HepG2 (cell line): ENCODE measurements around the gene NUBP2. TPM values are rescaled to one million over a fixed set of nuclear protein-coding genes. Genes with fewer than 3 reads are reported as not detected.

Experiments
- ATAC-seq: fragments of 200-7000 bp; cut with Tn5 transposase; 3 replicates; pipeline ENCODE4 v1.9.1; 2020; ENCODE audit warnings: mild to moderate bottlenecking, moderate library complexity
- BruUV-seq: library from RNA; stranded (reverse); fragments of 400-500 nt; replicated peaks from 2 replicates; lab custom pipeline; 2021; lab: Mats Ljungman, UMichigan
- CTCF ChIA-PET: fragments of 300-600 bp; formaldehyde crosslinking; extraction: SDS; loops from one replicate; lab custom pipeline; 2021; ENCODE audit warnings: low total read pairs, inconsistent platforms, low intra/inter-chr PET ratio; lab: Yijun Ruan, JAX
- POLR2A ChIA-PET: fragments of 350-600 bp; sonication (Branson Sonifier 250); formaldehyde crosslinking; loops from one replicate; lab custom pipeline; 2020; ENCODE audit warnings: antibody characterized with exemption, inconsistent platforms; lab: Yijun Ruan, JAX
- DNase-seq: peaks from one replicate; pipeline ENCODE4 v3.0.0-alpha.2; 2015; ENCODE audit warnings: low spot score
- FAIRE-seq: peaks from 3 replicates; lab custom pipeline; 2011; peaks lifted over from hg19 to GRCh38; lab: Jason Lieb, UNC
- H2AFZ ChIP-seq: one replicate; pipeline ENCODE4 v1.6.1; 2011; ENCODE audit warnings: low read length, inconsistent platforms
- H3K27ac ChIP-seq: fragments of 300-600 bp; 3 replicates; pipeline ENCODE4 v1.8.0; 2011; ENCODE audit warnings: mixed run types, mild to moderate bottlenecking, mixed read lengths, low read length, inconsistent platforms; ENCODE audit not compliant: insufficient read depth; ENCODE audit errors: extremely low read length
- H3K27me3 ChIP-seq, 2 experiments: fragments of 200-600 bp in 1 of 2; 2 replicates in 1 of 2; 3 replicates in 1 of 2; pipeline versions ENCODE4 v1.6.0 to v1.8.0; 2011; ENCODE audit warnings: low read length in 2 of 2, mild to moderate bottlenecking in 2 of 2, moderate library complexity in 2 of 2, inconsistent platforms in 1 of 2; ENCODE audit not compliant: insufficient read depth in 2 of 2, control insufficient read depth in 1 of 2
- H3K36me3 ChIP-seq, 2 experiments: fragments of 200-600 bp in 1 of 2; replicated peaks in 1 of 2; 2 replicates in 1 of 2; 3 replicates in 1 of 2; pipeline versions ENCODE4 v1.5.1 to v1.8.0; 2011; ENCODE audit warnings: low read length in 2 of 2, inconsistent platforms in 1 of 2; ENCODE audit not compliant: insufficient read depth in 2 of 2, control insufficient read depth in 1 of 2
- H3K4me1 ChIP-seq: 2 replicates; pipeline ENCODE4 v1.5.1; 2012; ENCODE audit warnings: low read length, inconsistent platforms; ENCODE audit not compliant: insufficient read depth
- H3K4me2 ChIP-seq: 2 replicates; pipeline ENCODE4 v1.6.0; 2011; ENCODE audit warnings: low read depth, low read length, inconsistent platforms
- H3K4me3 ChIP-seq, 3 experiments: fragments of 200-600 bp in 1 of 3; sonication (generic), shearing (Covaris generic) in 1 of 3; replicated peaks in 1 of 3; 2 replicates each; pipeline ENCODE4 v1.5.1; 2011 to 2016; ENCODE audit warnings: low read length in 3 of 3, inconsistent platforms in 2 of 3, low read depth in 2 of 3, mild to moderate bottlenecking in 2 of 3, control low read depth in 1 of 3, mixed read lengths in 1 of 3; ENCODE audit not compliant: insufficient read depth in 1 of 3
- H3K79me2 ChIP-seq: one replicate; pipeline ENCODE4 v1.6.1; 2011; ENCODE audit warnings: low read length, inconsistent platforms; ENCODE audit not compliant: insufficient read depth
- H3K9ac ChIP-seq: 2 replicates; pipeline ENCODE4 v1.6.0; 2011; ENCODE audit warnings: mild to moderate bottlenecking, low read depth, low read length, inconsistent platforms; ENCODE audit not compliant: insufficient read depth
- H3K9me3 ChIP-seq: 2 replicates; pipeline ENCODE4 v1.5.1; 2012; ENCODE audit warnings: mild to moderate bottlenecking, low read length
- H4K20me1 ChIP-seq: 2 replicates; pipeline ENCODE4 v1.6.0; 2011; ENCODE audit warnings: inconsistent platforms, mild to moderate bottlenecking, low read length, moderate library complexity; ENCODE audit not compliant: insufficient read depth
- AGO2 ChIP-seq: fragments of 200-400 bp; formaldehyde crosslinking; optimal IDR thresholded peaks from 2 replicates; pipeline ENCODE3; 2017; ENCODE audit warnings: mild to moderate bottlenecking, low read depth, low read length, moderate library complexity
- FOXM1 ChIP-seq: sonication (generic); formaldehyde crosslinking; IDR thresholded peaks from 2 replicates; pipeline ENCODE4 v1.5.0; 2020; ENCODE audit warnings: missing genetic modification reagents
- HNRNPLL ChIP-seq: fragments of 200-400 bp; formaldehyde crosslinking; IDR thresholded peaks from 2 replicates; pipeline ENCODE4 v1.6.1; 2017; ENCODE audit warnings: mild to moderate bottlenecking, low read depth, low read length; ENCODE audit not compliant: poor library complexity, severe bottlenecking
- HOXD1 ChIP-seq: sonication (generic); formaldehyde crosslinking; IDR thresholded peaks from 2 replicates; pipeline ENCODE4 v1.5.0; 2020; ENCODE audit warnings: missing genetic modification reagents
- KLF6 ChIP-seq: IDR thresholded peaks from 2 replicates; pipeline ENCODE4 v1.8.0; 2016; ENCODE audit warnings: missing biosample characterization, missing genetic modification reagents
- SATB2 ChIP-seq: sonication (generic); formaldehyde crosslinking; IDR thresholded peaks from 2 replicates; pipeline ENCODE4 v1.5.0; 2020; ENCODE audit warnings: missing genetic modification reagents
- SIN3B ChIP-seq: fragments of 150-350 bp; IDR thresholded peaks from 2 replicates; pipeline ENCODE4 v1.6.1; 2014; ENCODE audit warnings: low read length
- TSC22D2 ChIP-seq: sonication (generic); formaldehyde crosslinking; IDR thresholded peaks from 2 replicates; pipeline ENCODE4 v1.5.1; 2020; ENCODE audit warnings: missing genetic modification reagents, mild to moderate bottlenecking, borderline replicate concordance
- ZFP62 ChIP-seq: sonication (generic); formaldehyde crosslinking; IDR thresholded peaks from 2 replicates; pipeline ENCODE4 v1.4.0; 2020; ENCODE audit warnings: missing genetic modification reagents
- ZNF484 ChIP-seq: sonication (generic); formaldehyde crosslinking; IDR thresholded peaks from 2 replicates; pipeline ENCODE4 v1.5.1; 2020; ENCODE audit warnings: mild to moderate bottlenecking, low read depth, missing genetic modification reagents, borderline replicate concordance
- WGBS: methylation state at CpG from one replicate; pipeline ENCODE4 v1.1.6; 2017; ENCODE audit warnings: low lambda C conversion rate; 5-methylcytosine and 5-hydroxymethylcytosine counted together
- in situ Hi-C: cut with HindIII; loops from 2 replicates; pipeline ENCODE4 v1.10.0; 2017; ENCODE audit warnings: low pct_unique_long_range_greater_than_20kb; ENCODE audit not compliant: extremely low pct_ligation_motif_present
- intact Hi-C: fragments of 100-400 bp; cut with micrococcal nuclease; formaldehyde crosslinking; loops from one replicate; pipeline ENCODE4 v1.10.0; 2022; ENCODE audit not compliant: unreplicated experiment
- polyA plus RNA-seq, 8 experiments: library from polyadenylated mRNA; depleted of rRNA in 3 of 8; stranded (reverse) in 7 of 8; unstranded in 1 of 8; fragments of >200 nt; fragmentation: Illumina TruSeq in 4 of 8; extraction: Trizol in 4 of 8; gene quantifications; 2 replicates each; pipeline versions ENCODE4 v1.2.1 to v1.2.3, GENCODE V29; 2011 to 2016; ENCODE audit warnings: low read depth in 4 of 8, missing spikeins in 1 of 8, mixed read lengths in 1 of 8; ENCODE audit not compliant: insufficient read depth in 1 of 8
- total RNA-seq, 5 experiments: library from RNA; depleted of rRNA; stranded (reverse); fragments of >200 nt; fragmentation: Illumina TruSeq; extraction: Trizol; gene quantifications; 2 replicates each; pipeline ENCODE4 v1.2.3, GENCODE V29; 2016; ENCODE audit warnings: low read depth in 1 of 5
- TF ChIP-seq, protein P1 (sequence below): sonication (generic); formaldehyde crosslinking; IDR thresholded peaks from 2 replicates; pipeline ENCODE4 v1.4.0; 2020; ENCODE audit warnings: low read depth, mild to moderate bottlenecking, missing genetic modification reagents
- TF ChIP-seq, protein P2 (sequence below): sonication (generic); formaldehyde crosslinking; IDR thresholded peaks from 2 replicates; pipeline ENCODE4 v1.9.0; 2021; ENCODE audit warnings: missing genetic modification reagents, borderline replicate concordance
- TF ChIP-seq, protein P3 (sequence below): sonication (generic); formaldehyde crosslinking; IDR thresholded peaks from 2 replicates; pipeline ENCODE4 v1.5.1; 2020; ENCODE audit warnings: missing genetic modification reagents, mild to moderate bottlenecking, borderline replicate concordance

The NUBP2 gene
- total and polyA plus RNA-seq, 2 of the 13 experiments (the other 11 are each of a cell fraction or from before 2014, with no cell fraction given) = 25.7 to 61.5 TPM

DNA sequence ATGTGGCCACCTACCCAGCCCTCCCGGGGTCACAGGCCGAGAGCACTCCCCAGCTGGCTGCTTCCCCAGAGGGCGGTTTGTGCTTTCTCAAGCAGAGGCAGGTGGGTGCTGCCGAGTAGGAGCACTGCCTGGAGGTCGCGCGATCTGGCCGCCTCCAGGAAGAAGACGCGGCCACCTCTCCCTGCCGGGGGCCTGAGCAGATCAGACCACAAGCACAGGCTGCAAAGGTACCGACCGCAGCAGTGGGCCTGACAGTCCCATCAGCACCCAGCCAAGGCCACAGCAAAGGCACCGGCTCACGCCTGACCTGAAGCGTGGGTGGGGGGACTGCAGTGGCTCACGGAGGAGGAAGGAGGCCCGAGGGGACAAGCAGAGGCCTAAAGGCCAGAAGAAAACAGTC, 25.9 kb downstream of the NUBP2 start (continued):
- no peak for TF ChIP-seq HOXD1 (CRISPR knock-in tag)
- TF ChIP-seq, protein P1, sequence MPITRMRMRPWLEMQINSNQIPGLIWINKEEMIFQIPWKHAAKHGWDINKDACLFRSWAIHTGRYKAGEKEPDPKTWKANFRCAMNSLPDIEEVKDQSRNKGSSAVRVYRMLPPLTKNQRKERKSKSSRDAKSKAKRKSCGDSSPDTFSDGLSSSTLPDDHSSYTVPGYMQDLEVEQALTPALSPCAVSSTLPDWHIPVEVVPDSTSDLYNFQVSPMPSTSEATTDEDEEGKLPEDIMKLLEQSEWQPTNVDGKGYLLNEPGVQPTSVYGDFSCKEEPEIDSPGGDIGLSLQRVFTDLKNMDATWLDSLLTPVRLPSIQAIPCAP = no peak
- TF ChIP-seq FOXM1 (CRISPR knock-in tag) = no peak
- TF ChIP-seq, protein P2, sequence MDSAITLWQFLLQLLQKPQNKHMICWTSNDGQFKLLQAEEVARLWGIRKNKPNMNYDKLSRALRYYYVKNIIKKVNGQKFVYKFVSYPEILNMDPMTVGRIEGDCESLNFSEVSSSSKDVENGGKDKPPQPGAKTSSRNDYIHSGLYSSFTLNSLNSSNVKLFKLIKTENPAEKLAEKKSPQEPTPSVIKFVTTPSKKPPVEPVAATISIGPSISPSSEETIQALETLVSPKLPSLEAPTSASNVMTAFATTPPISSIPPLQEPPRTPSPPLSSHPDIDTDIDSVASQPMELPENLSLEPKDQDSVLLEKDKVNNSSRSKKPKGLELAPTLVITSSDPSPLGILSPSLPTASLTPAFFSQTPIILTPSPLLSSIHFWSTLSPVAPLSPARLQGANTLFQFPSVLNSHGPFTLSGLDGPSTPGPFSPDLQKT (CRISPR knock-in tag) = no peak
- no peak for TF ChIP-seq SIN3B
- no peak for TF ChIP-seq ZFP62 (CRISPR knock-in tag)
- no peak for TF ChIP-seq HNRNPLL

DNA sequence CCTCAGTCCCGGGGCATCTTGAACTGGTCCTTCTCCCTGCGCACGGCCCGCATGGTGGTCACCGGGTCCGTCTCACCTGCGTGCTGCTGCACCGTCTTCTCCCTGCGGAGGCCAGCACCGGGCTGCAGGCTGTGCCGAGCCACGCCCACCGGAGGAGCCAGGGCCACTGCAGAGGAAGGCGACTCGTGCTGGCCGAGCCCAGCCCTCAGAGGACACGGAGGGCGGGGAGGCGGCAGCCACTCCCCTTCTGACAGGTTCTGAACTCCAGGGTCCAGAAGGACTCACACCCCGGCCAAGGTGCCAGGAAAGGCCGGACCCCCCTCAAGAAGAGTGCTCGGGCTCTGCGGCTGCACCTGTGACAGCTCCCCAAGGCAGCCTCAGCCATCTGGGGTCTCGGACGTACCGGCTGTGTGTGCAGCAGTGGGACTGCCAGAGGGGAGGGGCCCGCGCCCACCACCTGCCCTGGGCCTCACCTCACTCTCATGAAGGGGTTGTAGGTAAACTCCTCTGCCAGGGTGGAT, 26.6 kb downstream of the NUBP2 start:
- Histone ChIP-seq H3K9ac (no peak overlapping the region), H3K4me3 (no peak overlapping the region), H3K79me2 (no peaks in the 10 kb centered on the region), H3K36me3 (peaks cover 11 to 26% of the 10 kb centered on the region in 2 experiments; a peak in 4 of 5 replicates), H3K27ac (no peak overlapping the region), H4K20me1 (peaks cover 5% of the 10 kb centered on the region; the same call in 1 of the 2 replicates), H3K4me1 (peaks cover 10% of the 10 kb centered on the region), H2AFZ (no peak overlapping the region), H3K9me3 (no peaks in the 10 kb centered on the region), H3K27me3 (no peaks in the 10 kb centered on the region), H3K4me2 (no peak overlapping the region)
- BruUV-seq = no TSS peak
- intact Hi-C loops = no loop called here
- DNase-seq (no peak), ATAC-seq (no peak; the same call in 2 of the 3 replicates), FAIRE-seq (no peak)
- POLR2A ChIA-PET = no interaction called here
- WGBS = 83% methylated on average over 10 of the region's 28 CpGs
- CTCF ChIA-PET = no interaction called here
- TF ChIP-seq, protein P3, sequence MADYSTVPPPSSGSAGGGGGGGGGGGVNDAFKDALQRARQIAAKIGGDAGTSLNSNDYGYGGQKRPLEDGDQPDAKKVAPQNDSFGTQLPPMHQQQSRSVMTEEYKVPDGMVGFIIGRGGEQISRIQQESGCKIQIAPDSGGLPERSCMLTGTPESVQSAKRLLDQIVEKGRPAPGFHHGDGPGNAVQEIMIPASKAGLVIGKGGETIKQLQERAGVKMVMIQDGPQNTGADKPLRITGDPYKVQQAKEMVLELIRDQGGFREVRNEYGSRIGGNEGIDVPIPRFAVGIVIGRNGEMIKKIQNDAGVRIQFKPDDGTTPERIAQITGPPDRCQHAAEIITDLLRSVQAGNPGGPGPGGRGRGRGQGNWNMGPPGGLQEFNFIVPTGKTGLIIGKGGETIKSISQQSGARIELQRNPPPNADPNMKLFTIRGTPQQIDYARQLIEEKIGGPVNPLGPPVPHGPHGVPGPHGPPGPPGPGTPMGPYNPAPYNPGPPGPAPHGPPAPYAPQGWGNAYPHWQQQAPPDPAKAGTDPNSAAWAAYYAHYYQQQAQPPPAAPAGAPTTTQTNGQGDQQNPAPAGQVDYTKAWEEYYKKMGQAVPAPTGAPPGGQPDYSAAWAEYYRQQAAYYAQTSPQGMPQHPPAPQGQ = no peak
- TF ChIP-seq SATB2 (CRISPR knock-in tag) (no peak), KLF6 (CRISPR knock-in tag) (no peak), ZNF484 (CRISPR knock-in tag) (no peak), TSC22D2 (CRISPR knock-in tag) (no peak), AGO2 (peak; percentile 58)
- in situ Hi-C loops = no loop called here
